HepG2 (cell line): ENCODE results near the gene KCNAB2. TPM values are rescaled to one million over a fixed set of nuclear protein-coding genes. Genes with fewer than 3 reads are reported as not detected.

Experiments
- BATF2 ChIP-seq: sonication (generic); formaldehyde crosslinking; IDR thresholded peaks from 2 replicates; pipeline ENCODE4 v1.8.0; 2022; ENCODE audit warnings: mild to moderate bottlenecking, missing genetic modification reagents, moderate library complexity
- CCAR2 ChIP-seq: fragments of 200-400 bp; formaldehyde crosslinking; optimal IDR thresholded peaks from 2 replicates; pipeline ENCODE3; 2018; ENCODE audit warnings: low read depth, mild to moderate bottlenecking, low read length, moderate library complexity
- CEBPB ChIP-seq: IDR thresholded peaks from 2 replicates; pipeline ENCODE4 v1.6.1; 2011; ENCODE audit warnings: low read depth, low read length, improper control_type of control experiment, borderline replicate concordance
- CENPT ChIP-seq: sonication (generic); formaldehyde crosslinking; IDR thresholded peaks from 2 replicates; pipeline ENCODE4 v1.8.0; 2022; ENCODE audit warnings: low read depth, mild to moderate bottlenecking, moderate library complexity, missing genetic modification reagents
- FOXA3 ChIP-seq: IDR thresholded peaks from 2 replicates; pipeline ENCODE4 v1.6.1; 2016; ENCODE audit warnings: missing genetic modification reagents, missing compliant biosample characterization
- KDM6A ChIP-seq: IDR thresholded peaks from 2 replicates; pipeline ENCODE4 v1.6.1; 2016; ENCODE audit warnings: low read depth
- MTA3 ChIP-seq: sonication (generic); formaldehyde crosslinking; IDR thresholded peaks from 2 replicates; pipeline ENCODE4 v1.4.0; 2020; ENCODE audit warnings: missing genetic modification reagents
- MXI1 ChIP-seq: IDR thresholded peaks from 3 replicates; pipeline ENCODE4 v1.6.1; 2012; ENCODE audit warnings: low read depth, low read length, inconsistent platforms, borderline replicate concordance
- NR1H2 ChIP-seq: sonication (generic); formaldehyde crosslinking; IDR thresholded peaks from 2 replicates; pipeline ENCODE4 v1.8.1; 2022; ENCODE audit warnings: low read depth, missing genetic modification reagents, borderline replicate concordance
- RARA ChIP-seq: IDR thresholded peaks from 2 replicates; pipeline ENCODE4 v1.6.1; 2016; ENCODE audit warnings: missing genetic modification reagents, missing compliant biosample characterization
- REST ChIP-seq, 2 experiments: IDR thresholded peaks; 2 replicates each; pipeline ENCODE4 v1.6.1; 2011 to 2012; ENCODE audit warnings: low read length in 2 of 2, borderline replicate concordance in 1 of 2, low read depth in 1 of 2, mild to moderate bottlenecking in 1 of 2, moderate library complexity in 1 of 2
- SATB2 ChIP-seq: sonication (generic); formaldehyde crosslinking; IDR thresholded peaks from 2 replicates; pipeline ENCODE4 v1.5.0; 2020; ENCODE audit warnings: missing genetic modification reagents
- SIX4 ChIP-seq: sonication (generic); formaldehyde crosslinking; IDR thresholded peaks from 2 replicates; pipeline ENCODE4 v1.4.0; 2020; ENCODE audit warnings: missing genetic modification reagents
- TBX3 ChIP-seq: fragments of 450-650 bp; IDR thresholded peaks from 2 replicates; pipeline ENCODE4 v1.6.1; 2017; ENCODE audit warnings: antibody characterized with exemption, mild to moderate bottlenecking, inconsistent platforms, borderline replicate concordance
- TCF12 ChIP-seq, 2 experiments: fragments of 450-650 bp in 1 of 2; sonication (generic) in 1 of 2; formaldehyde crosslinking in 1 of 2; IDR thresholded peaks; 2 replicates each; pipeline versions ENCODE4 v1.6.1 to v1.8.0; 2017 to 2022; ENCODE audit warnings: antibody characterized with exemption in 1 of 2, mild to moderate bottlenecking in 1 of 2, missing genetic modification reagents in 1 of 2, moderate library complexity in 1 of 2
- TGIF2 ChIP-seq: IDR thresholded peaks from 2 replicates; pipeline ENCODE4 v1.6.1; 2016; ENCODE audit warnings: control low read depth, missing compliant biosample characterization
- ZBTB21 ChIP-seq: sonication (generic); formaldehyde crosslinking; IDR thresholded peaks from 2 replicates; pipeline ENCODE4 v1.4.0; 2020; ENCODE audit warnings: missing genetic modification reagents
- ZNF281 ChIP-seq: sonication (generic); formaldehyde crosslinking; IDR thresholded peaks from 2 replicates; pipeline ENCODE4 v1.4.0; 2020; ENCODE audit warnings: missing genetic modification reagents, borderline replicate concordance
- ZNF577 ChIP-seq: sonication (generic); formaldehyde crosslinking; IDR thresholded peaks from 2 replicates; pipeline ENCODE4 v1.4.0; 2020; ENCODE audit warnings: mild to moderate bottlenecking, low read depth, missing genetic modification reagents, borderline replicate concordance
- polyA plus RNA-seq, 8 experiments: library from polyadenylated mRNA; depleted of rRNA in 3 of 8; stranded (reverse) in 7 of 8; unstranded in 1 of 8; fragments of >200 nt; fragmentation: Illumina TruSeq in 4 of 8; extraction: Trizol in 4 of 8; gene quantifications; 2 replicates each; pipeline versions ENCODE4 v1.2.1 to v1.2.3, GENCODE V29; 2011 to 2016; ENCODE audit warnings: low read depth in 4 of 8, missing spikeins in 1 of 8, mixed read lengths in 1 of 8; ENCODE audit not compliant: insufficient read depth in 1 of 8
- total RNA-seq, 5 experiments: library from RNA; depleted of rRNA; stranded (reverse); fragments of >200 nt; fragmentation: Illumina TruSeq; extraction: Trizol; gene quantifications; 2 replicates each; pipeline ENCODE4 v1.2.3, GENCODE V29; 2016; ENCODE audit warnings: low read depth in 1 of 5
- TF ChIP-seq, protein P1 (sequence below): sonication (generic); formaldehyde crosslinking; conservative IDR thresholded peaks from 2 replicates; pipeline ENCODE4 v1.8.0; 2022; ENCODE audit warnings: missing genetic modification reagents

KCNAB2 gene
- total and polyA plus RNA-seq, 2 of the 13 experiments (the other 11 are each of a cell fraction or from before 2014, with no cell fraction given), result 6.2 to 8.8 TPM

DNA sequence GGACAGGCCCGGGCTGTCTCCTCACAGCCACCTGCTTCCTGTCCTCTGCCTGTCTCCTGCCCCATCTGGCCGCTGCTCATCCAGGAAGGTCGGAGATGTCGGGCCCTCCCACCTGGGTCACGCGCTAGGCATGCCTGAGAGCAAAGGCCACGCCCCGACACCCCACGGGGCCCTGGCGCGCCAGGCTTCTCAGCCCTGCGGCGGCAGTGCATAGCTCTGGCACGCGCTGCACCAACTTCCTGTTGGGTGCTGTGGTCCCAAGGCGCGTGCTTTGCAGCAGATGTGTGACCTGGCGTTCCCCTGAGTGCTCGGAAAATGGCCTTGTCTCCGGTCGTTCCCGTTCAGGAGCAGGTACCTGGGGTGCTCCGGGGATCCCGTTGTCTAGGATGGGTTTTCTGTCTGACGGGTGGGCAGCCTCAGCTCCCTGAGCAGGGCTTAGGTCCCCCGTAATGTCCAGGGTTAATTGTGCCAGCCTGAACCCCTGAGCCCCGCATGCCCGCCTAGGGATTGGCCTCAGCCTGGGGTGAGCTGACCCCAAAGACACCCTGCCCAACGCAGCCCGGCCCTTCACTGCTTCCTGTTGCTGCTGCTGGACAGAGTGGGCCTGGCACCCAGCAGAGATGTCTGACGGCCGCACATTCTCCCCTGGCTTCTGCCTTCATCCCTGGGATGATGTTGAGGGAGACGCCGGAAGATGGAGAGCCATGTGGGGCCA, 19.4 kb upstream of the KCNAB2 start (continued):
- TF ChIP-seq REST (IDR thresholded peaks at IDR 0.05; ENCODE audit: borderline replicate concordance in 1 of 2, low read depth in 1 of 2, low read length in 2 of 2), result no peak
- TF ChIP-seq CEBPB, result no peak
- TF ChIP-seq MXI1, result peak; percentile 37; the same call in 1 of the 3 replicates
- peak; percentile 48 for TF ChIP-seq FOXA3 (CRISPR knock-in tag)
- TF ChIP-seq SIX4 (CRISPR knock-in tag), result peak; percentile 30; the same call in 1 of the 2 replicates
- TF ChIP-seq CENPT (CRISPR knock-in tag), result peak; percentile 45; the same call in 1 of the 2 replicates
- no peak for TF ChIP-seq MTA3 (CRISPR knock-in tag)
- TF ChIP-seq TBX3, result peak; percentile 44; the same call in 1 of the 2 replicates
- no peak for TF ChIP-seq KDM6A (CRISPR knock-in tag)
- no peak for TF ChIP-seq ZNF577 (CRISPR knock-in tag)
- TF ChIP-seq NR1H2 (CRISPR knock-in tag), result peak; percentile 52; the same call in 1 of the 2 replicates
- TF ChIP-seq, protein P1, sequence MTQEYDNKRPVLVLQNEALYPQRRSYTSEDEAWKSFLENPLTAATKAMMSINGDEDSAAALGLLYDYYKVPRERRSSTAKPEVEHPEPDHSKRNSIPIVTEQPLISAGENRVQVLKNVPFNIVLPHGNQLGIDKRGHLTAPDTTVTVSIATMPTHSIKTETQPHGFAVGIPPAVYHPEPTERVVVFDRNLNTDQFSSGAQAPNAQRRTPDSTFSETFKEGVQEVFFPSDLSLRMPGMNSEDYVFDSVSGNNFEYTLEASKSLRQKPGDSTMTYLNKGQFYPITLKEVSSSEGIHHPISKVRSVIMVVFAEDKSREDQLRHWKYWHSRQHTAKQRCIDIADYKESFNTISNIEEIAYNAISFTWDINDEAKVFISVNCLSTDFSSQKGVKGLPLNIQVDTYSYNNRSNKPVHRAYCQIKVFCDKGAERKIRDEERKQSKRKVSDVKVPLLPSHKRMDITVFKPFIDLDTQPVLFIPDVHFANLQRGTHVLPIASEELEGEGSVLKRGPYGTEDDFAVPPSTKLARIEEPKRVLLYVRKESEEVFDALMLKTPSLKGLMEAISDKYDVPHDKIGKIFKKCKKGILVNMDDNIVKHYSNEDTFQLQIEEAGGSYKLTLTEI (CRISPR knock-in tag), result no peak
- TF ChIP-seq BATF2 (CRISPR knock-in tag), result 0 out of 2 replicates have a peak, but pooled peaks have one; percentile 52
- TF ChIP-seq ZNF281 (CRISPR knock-in tag), result no peak; the same call in 1 of the 2 replicates
- no peak for TF ChIP-seq TCF12 (IDR thresholded peaks at IDR 0.05)
- no peak for TF ChIP-seq TCF12 (CRISPR knock-in tag; IDR thresholded peaks at IDR 0.05)
- TF ChIP-seq RARA (CRISPR knock-in tag), result peak; percentile 56
- TF ChIP-seq ZBTB21 (CRISPR knock-in tag), result no peak
- peak; percentile 90 for TF ChIP-seq TGIF2
- no peak for TF ChIP-seq CCAR2
- 0 out of 2 replicates have a peak, but pooled peaks have one; percentile 84 for TF ChIP-seq SATB2
